Measurements from ENCODE around the gene DST.

GRCh38 chr6:56510984-56511531 is 131.6 kb downstream of the DST start:
- no peak for TF ChIP-seq CTCF (IDR thresholded peaks at IDR 0.05)
- no peak for TF ChIP-seq POLR2A (IDR thresholded peaks at IDR 0.05)

Measured in heart left ventricle (tissue), 13 donors.